Measurements from ENCODE around the gene GTF2F2.

DNA sequence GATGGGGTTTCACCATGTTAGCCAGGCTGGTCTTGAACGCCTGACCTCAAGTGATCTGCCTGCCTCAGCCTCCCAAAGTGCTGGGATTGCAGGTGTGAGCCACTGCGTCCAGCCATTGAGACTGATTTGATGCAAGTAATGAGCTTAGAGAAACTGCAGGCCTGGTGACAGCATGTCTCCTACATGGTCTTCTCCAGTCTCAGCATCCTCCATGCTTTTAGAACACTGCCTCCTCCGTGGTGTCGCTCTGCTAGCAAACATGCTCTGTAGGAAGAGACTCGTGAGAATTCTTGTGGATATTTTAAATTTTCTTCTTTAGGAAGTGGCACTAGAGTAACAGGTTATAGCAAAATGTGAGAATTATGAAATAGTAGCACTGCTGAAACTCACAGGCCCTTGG lies 183.6 kb downstream of the GTF2F2 start:
- no peak for TF ChIP-seq POLR2A (IDR thresholded peaks at IDR 0.05)
- TF ChIP-seq, protein P1, sequence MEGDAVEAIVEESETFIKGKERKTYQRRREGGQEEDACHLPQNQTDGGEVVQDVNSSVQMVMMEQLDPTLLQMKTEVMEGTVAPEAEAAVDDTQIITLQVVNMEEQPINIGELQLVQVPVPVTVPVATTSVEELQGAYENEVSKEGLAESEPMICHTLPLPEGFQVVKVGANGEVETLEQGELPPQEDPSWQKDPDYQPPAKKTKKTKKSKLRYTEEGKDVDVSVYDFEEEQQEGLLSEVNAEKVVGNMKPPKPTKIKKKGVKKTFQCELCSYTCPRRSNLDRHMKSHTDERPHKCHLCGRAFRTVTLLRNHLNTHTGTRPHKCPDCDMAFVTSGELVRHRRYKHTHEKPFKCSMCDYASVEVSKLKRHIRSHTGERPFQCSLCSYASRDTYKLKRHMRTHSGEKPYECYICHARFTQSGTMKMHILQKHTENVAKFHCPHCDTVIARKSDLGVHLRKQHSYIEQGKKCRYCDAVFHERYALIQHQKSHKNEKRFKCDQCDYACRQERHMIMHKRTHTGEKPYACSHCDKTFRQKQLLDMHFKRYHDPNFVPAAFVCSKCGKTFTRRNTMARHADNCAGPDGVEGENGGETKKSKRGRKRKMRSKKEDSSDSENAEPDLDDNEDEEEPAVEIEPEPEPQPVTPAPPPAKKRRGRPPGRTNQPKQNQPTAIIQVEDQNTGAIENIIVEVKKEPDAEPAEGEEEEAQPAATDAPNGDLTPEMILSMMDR (IDR thresholded peaks at IDR 0.05), result no peak

All from ovary (tissue), 3 donors.